GM13976 (cell line): ENCODE measurements around the gene SLC35F1.

Experiments
- DNase-seq: peaks from one replicate; pipeline ENCODE4 v3.0.0; 2012; ENCODE audit warnings: low spot score
- CTCF ChIP-seq: IDR thresholded peaks from 2 replicates; pipeline ENCODE4 v1.5.1; 2012; ENCODE audit warnings: borderline replicate concordance, mild to moderate bottlenecking; ENCODE audit not compliant: insufficient read depth; ENCODE audit errors: extremely low read depth, missing control alignments, control extremely low read depth
- in situ Hi-C: fragments of 300-500 bp; cut with MboI; formaldehyde crosslinking; loops from one replicate; pipeline ENCODE4 v1.12.0; 2022; ENCODE audit warnings: low sequenced_read_pairs, mixed read lengths, inconsistent platforms; ENCODE audit not compliant: unreplicated experiment

Gene SLC35F1

GRCh38 chr6:118298476-118299427, 391.7 kb downstream of the SLC35F1 start:
- no peak for TF ChIP-seq CTCF
- in situ Hi-C loops: loop anchor here (25.0 kb wide), 2 partner anchors 214 to 514 kb away; no protein-coding TSS in a partner anchor
- DNase-seq: no peak

DNA sequence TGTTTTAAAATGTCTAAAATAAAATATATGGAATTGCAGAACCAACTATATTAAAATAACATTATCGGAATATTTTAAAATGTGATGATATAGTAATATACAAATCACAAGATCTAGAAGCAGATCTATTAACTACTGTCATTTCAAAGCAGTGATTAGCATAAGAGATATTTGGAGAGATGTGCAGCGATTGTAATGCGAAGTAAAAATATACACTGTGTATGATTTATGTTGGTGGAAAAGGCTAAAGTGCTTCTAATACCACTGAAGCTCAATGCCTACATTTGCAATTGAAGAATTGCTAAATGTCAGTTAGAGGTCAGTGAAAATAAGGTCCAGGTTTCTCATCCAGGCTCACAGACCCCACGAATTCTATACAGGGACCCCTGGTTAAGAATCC, 392.4 kb downstream of the SLC35F1 start:
- in situ Hi-C loops: loop anchor here (25.0 kb wide), 2 partner anchors 213 to 513 kb away; no protein-coding TSS in a partner anchor
- DNase-seq: no peak
- TF ChIP-seq CTCF: no peak

DNA sequence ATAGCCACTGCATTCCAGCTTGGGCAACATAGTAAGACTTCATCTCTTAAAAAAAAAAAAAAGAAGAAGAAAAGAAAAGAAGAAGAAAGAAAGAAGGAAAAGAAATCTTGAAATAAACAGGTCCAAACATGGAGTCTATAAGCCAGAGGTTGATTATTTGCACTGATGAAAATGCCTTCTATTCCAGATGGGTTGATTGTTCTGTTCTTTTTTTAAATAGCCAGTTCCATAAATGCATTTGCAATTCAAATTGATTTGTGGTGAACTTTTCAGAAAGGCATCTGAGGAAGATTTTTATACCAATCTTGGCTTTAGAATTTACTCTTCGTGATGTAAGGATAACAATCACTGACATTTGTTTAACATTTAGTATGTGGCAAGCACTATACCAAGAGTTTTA, 397.3 kb downstream of the SLC35F1 start:
- no peak for TF ChIP-seq CTCF
- DNase-seq: no peak
- in situ Hi-C loops: no loop called here

- DNase-seq: no peak
- no peak for TF ChIP-seq CTCF
- in situ Hi-C loops: no loop called here
These were observed 398.0 kb downstream of the SLC35F1 start for GRCh38 chr6:118305081-118305480.

DNA sequence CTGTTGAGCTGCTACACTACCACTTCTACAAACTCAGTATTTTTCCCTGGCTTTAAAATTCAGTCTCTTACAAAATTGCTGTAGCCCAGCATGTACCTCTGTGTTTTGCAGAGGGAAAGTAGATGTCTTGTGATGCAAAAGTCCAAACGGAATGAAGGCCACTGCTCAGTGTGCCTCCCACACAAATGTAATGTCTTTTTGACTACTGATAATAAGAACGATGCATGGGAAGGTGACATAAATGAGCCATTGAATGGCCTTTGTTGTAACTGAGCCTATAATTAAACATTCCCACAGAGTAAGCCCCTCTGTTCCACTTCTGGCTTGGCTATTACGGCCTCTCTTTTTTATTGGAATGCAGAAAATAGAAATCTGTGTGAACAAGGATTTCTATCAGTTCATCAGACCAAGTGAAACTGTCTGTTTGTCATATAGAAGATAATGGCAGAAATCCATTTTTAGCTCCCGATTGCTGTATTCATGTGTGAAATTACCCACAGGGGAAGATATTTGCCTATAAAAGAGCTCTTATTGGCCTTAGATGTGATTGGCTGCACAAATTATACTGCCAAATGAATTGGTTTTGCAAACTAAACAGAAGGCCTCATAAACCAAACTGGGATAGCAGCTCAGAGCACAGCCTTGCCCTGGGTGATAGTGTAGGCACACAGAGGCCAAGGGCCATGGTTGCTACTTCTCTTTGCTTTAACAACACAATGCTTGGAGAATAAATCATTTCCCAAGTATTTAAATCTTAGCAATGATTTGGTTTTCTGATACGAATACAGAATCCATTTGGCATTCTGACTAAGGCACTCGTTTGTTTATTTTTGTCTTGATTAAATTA, 399.6 kb downstream of the SLC35F1 start:
- in situ Hi-C loops: no loop called here
- no peak for DNase-seq
- no peak for TF ChIP-seq CTCF

DNA sequence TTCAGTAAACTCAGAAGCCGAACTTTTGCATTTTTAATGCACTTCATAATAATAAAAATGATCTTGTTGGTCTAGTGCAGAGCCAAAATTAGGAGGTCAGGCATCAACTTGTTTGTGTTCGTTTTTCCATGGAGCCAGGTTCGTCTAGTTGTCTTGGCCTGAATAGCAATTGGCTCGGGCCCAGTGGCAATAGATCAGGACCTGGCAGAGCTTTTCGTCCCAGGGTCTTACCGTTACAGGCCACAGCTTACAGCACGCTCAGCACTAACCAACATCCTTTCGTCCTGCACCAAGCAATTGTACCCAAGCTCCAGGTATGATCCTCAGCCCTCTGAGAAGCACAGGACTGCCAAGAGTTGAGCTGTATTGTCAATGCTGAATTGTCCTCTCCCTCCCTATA, 400.5 kb downstream of the SLC35F1 start:
- no peak for DNase-seq
- in situ Hi-C loops: no loop called here
- TF ChIP-seq CTCF: no peak
